Neural progenitor cell (in vitro differentiated cells): ENCODE data around the gene ZBTB7A.

Experiments used
- CTCF ChIP-seq: fragments of 200-600 bp; sonication (generic); IDR thresholded peaks from 2 replicates; pipeline ENCODE4 v1.5.1; 2017; ENCODE audit warnings: antibody characterized with exemption, mild to moderate bottlenecking
- EZH2 ChIP-seq: fragments of 200-600 bp; sonication (generic); IDR thresholded peaks from 2 replicates; pipeline ENCODE4 v1.6.1; 2017; ENCODE audit warnings: antibody characterized with exemption, mild to moderate bottlenecking, moderate library complexity
- EZH2phosphoT487 ChIP-seq: fragments of 200-600 bp; sonication (generic); IDR thresholded peaks from 2 replicates; pipeline ENCODE4 v1.6.1; 2017; ENCODE audit warnings: antibody characterized with exemption

GRCh38 chr19:4043401-4043800 lies 23.3 kb downstream of the ZBTB7A start:
- no peak for TF ChIP-seq CTCF
- TF ChIP-seq EZH2, result no peak
- no peak for TF ChIP-seq EZH2phosphoT487
